22Rv1 (cell line): ENCODE results near the gene ARL6IP5.

Source experiments
- ZFX ChIP-seq: fragments of 450-650 bp; IDR thresholded peaks from 2 replicates; pipeline ENCODE4 v1.6.1; 2017; ENCODE audit warnings: antibody characterized with exemption, borderline replicate concordance
- TF ChIP-seq, protein P1 (sequence below): fragments of 450-650 bp; IDR thresholded peaks from 2 replicates; pipeline ENCODE4 v1.5.1; 2017; ENCODE audit warnings: mild to moderate bottlenecking

DNA sequence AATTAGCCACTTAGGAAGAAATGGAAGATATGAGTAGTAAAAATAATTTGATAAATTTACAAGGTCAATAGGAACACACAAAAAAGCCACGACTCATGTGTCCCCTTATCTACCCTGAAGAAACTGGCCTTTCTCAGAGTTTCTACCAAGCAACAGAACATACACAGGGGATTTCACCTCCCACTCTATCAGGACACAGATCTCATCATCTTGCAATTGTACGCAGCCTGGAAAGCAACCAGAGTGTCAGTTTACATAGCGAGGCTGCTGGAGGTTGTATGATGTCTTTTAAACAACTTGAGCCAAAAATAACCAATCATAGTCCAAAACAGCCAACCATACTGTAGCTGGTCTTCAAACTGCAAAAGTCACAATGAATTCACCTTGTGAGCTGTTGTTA is 57.4 kb downstream of the ARL6IP5 start:
- TF ChIP-seq, protein P1, sequence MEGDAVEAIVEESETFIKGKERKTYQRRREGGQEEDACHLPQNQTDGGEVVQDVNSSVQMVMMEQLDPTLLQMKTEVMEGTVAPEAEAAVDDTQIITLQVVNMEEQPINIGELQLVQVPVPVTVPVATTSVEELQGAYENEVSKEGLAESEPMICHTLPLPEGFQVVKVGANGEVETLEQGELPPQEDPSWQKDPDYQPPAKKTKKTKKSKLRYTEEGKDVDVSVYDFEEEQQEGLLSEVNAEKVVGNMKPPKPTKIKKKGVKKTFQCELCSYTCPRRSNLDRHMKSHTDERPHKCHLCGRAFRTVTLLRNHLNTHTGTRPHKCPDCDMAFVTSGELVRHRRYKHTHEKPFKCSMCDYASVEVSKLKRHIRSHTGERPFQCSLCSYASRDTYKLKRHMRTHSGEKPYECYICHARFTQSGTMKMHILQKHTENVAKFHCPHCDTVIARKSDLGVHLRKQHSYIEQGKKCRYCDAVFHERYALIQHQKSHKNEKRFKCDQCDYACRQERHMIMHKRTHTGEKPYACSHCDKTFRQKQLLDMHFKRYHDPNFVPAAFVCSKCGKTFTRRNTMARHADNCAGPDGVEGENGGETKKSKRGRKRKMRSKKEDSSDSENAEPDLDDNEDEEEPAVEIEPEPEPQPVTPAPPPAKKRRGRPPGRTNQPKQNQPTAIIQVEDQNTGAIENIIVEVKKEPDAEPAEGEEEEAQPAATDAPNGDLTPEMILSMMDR, result no peak
- no peak for TF ChIP-seq ZFX
